HepG2 (cell line): ENCODE measurements around the gene SLC44A4. TPM values are rescaled to one million over a fixed set of nuclear protein-coding genes. Genes with fewer than 3 reads are reported as not detected.
"Not testable (repeated sequence)": the region's sequence is repeated elsewhere in the genome, so short reads cannot be mapped to it uniquely, and the experiment has no call there.

ENCODE experiments used
- ATAC-seq: fragments of 200-7000 bp; cut with Tn5 transposase; 3 replicates; pipeline ENCODE4 v1.9.1; 2020; ENCODE audit warnings: mild to moderate bottlenecking, moderate library complexity
- BruUV-seq: library from RNA; stranded (reverse); fragments of 400-500 nt; replicated peaks from 2 replicates; lab custom pipeline; 2021; lab: Mats Ljungman, UMichigan
- CTCF ChIA-PET: fragments of 300-600 bp; formaldehyde crosslinking; extraction: SDS; loops from one replicate; lab custom pipeline; 2021; ENCODE audit warnings: low total read pairs, inconsistent platforms, low intra/inter-chr PET ratio; lab: Yijun Ruan, JAX
- POLR2A ChIA-PET: fragments of 350-600 bp; sonication (Branson Sonifier 250); formaldehyde crosslinking; loops from one replicate; lab custom pipeline; 2020; ENCODE audit warnings: antibody characterized with exemption, inconsistent platforms; lab: Yijun Ruan, JAX
- DNase-seq: peaks from one replicate; pipeline ENCODE4 v3.0.0-alpha.2; 2015; ENCODE audit warnings: low spot score
- FAIRE-seq: peaks from 3 replicates; lab custom pipeline; 2011; peaks lifted over from hg19 to GRCh38; lab: Jason Lieb, UNC
- H2AFZ ChIP-seq: one replicate; pipeline ENCODE4 v1.6.1; 2011; ENCODE audit warnings: low read length, inconsistent platforms
- H3K27ac ChIP-seq: fragments of 300-600 bp; 3 replicates; pipeline ENCODE4 v1.8.0; 2011; ENCODE audit warnings: mixed run types, mild to moderate bottlenecking, mixed read lengths, low read length, inconsistent platforms; ENCODE audit not compliant: insufficient read depth; ENCODE audit errors: extremely low read length
- H3K27me3 ChIP-seq, 2 experiments: fragments of 200-600 bp in 1 of 2; 2 replicates in 1 of 2; 3 replicates in 1 of 2; pipeline versions ENCODE4 v1.6.0 to v1.8.0; 2011; ENCODE audit warnings: low read length in 2 of 2, mild to moderate bottlenecking in 2 of 2, moderate library complexity in 2 of 2, inconsistent platforms in 1 of 2; ENCODE audit not compliant: insufficient read depth in 2 of 2, control insufficient read depth in 1 of 2
- H3K36me3 ChIP-seq, 2 experiments: fragments of 200-600 bp in 1 of 2; replicated peaks in 1 of 2; 2 replicates in 1 of 2; 3 replicates in 1 of 2; pipeline versions ENCODE4 v1.5.1 to v1.8.0; 2011; ENCODE audit warnings: low read length in 2 of 2, inconsistent platforms in 1 of 2; ENCODE audit not compliant: insufficient read depth in 2 of 2, control insufficient read depth in 1 of 2
- H3K4me1 ChIP-seq: 2 replicates; pipeline ENCODE4 v1.5.1; 2012; ENCODE audit warnings: low read length, inconsistent platforms; ENCODE audit not compliant: insufficient read depth
- H3K4me2 ChIP-seq: 2 replicates; pipeline ENCODE4 v1.6.0; 2011; ENCODE audit warnings: low read depth, low read length, inconsistent platforms
- H3K4me3 ChIP-seq, 3 experiments: fragments of 200-600 bp in 1 of 3; sonication (generic), shearing (Covaris generic) in 1 of 3; replicated peaks in 1 of 3; 2 replicates each; pipeline ENCODE4 v1.5.1; 2011 to 2016; ENCODE audit warnings: low read length in 3 of 3, inconsistent platforms in 2 of 3, low read depth in 2 of 3, mild to moderate bottlenecking in 2 of 3, control low read depth in 1 of 3, mixed read lengths in 1 of 3; ENCODE audit not compliant: insufficient read depth in 1 of 3
- H3K79me2 ChIP-seq: one replicate; pipeline ENCODE4 v1.6.1; 2011; ENCODE audit warnings: low read length, inconsistent platforms; ENCODE audit not compliant: insufficient read depth
- H3K9ac ChIP-seq: 2 replicates; pipeline ENCODE4 v1.6.0; 2011; ENCODE audit warnings: mild to moderate bottlenecking, low read depth, low read length, inconsistent platforms; ENCODE audit not compliant: insufficient read depth
- H3K9me3 ChIP-seq: 2 replicates; pipeline ENCODE4 v1.5.1; 2012; ENCODE audit warnings: mild to moderate bottlenecking, low read length
- H4K20me1 ChIP-seq: 2 replicates; pipeline ENCODE4 v1.6.0; 2011; ENCODE audit warnings: inconsistent platforms, mild to moderate bottlenecking, low read length, moderate library complexity; ENCODE audit not compliant: insufficient read depth
- FOXP1 ChIP-seq, 2 experiments: fragments of 450-650 bp in 1 of 2; IDR thresholded peaks; 2 replicates each; pipeline ENCODE4 v1.6.1; 2017 to 2018; ENCODE audit warnings: antibody characterized with exemption in 1 of 2
- FOXP4 ChIP-seq: sonication (generic); formaldehyde crosslinking; IDR thresholded peaks from 2 replicates; pipeline ENCODE4 v1.4.0; 2020; ENCODE audit warnings: missing genetic modification reagents
- ZNF121 ChIP-seq: sonication (generic); formaldehyde crosslinking; IDR thresholded peaks from 2 replicates; pipeline ENCODE4 v1.5.0; 2020; ENCODE audit warnings: mild to moderate bottlenecking, missing genetic modification reagents
- WGBS: methylation state at CpG from one replicate; pipeline ENCODE4 v1.1.6; 2017; ENCODE audit warnings: low lambda C conversion rate; 5-methylcytosine and 5-hydroxymethylcytosine counted together
- in situ Hi-C: cut with HindIII; loops from 2 replicates; pipeline ENCODE4 v1.10.0; 2017; ENCODE audit warnings: low pct_unique_long_range_greater_than_20kb; ENCODE audit not compliant: extremely low pct_ligation_motif_present
- intact Hi-C: fragments of 100-400 bp; cut with micrococcal nuclease; formaldehyde crosslinking; loops from one replicate; pipeline ENCODE4 v1.10.0; 2022; ENCODE audit not compliant: unreplicated experiment
- polyA plus RNA-seq, 8 experiments: library from polyadenylated mRNA; depleted of rRNA in 3 of 8; stranded (reverse) in 7 of 8; unstranded in 1 of 8; fragments of >200 nt; fragmentation: Illumina TruSeq in 4 of 8; extraction: Trizol in 4 of 8; gene quantifications; 2 replicates each; pipeline versions ENCODE4 v1.2.1 to v1.2.3, GENCODE V29; 2011 to 2016; ENCODE audit warnings: low read depth in 4 of 8, missing spikeins in 1 of 8, mixed read lengths in 1 of 8; ENCODE audit not compliant: insufficient read depth in 1 of 8
- total RNA-seq, 5 experiments: library from RNA; depleted of rRNA; stranded (reverse); fragments of >200 nt; fragmentation: Illumina TruSeq; extraction: Trizol; gene quantifications; 2 replicates each; pipeline ENCODE4 v1.2.3, GENCODE V29; 2016; ENCODE audit warnings: low read depth in 1 of 5

SLC44A4 gene
- total and polyA plus RNA-seq, 2 of the 13 experiments (the other 11 are each of a cell fraction or from before 2014, with no cell fraction given) = 3.5 to 5.9 TPM

DNA sequence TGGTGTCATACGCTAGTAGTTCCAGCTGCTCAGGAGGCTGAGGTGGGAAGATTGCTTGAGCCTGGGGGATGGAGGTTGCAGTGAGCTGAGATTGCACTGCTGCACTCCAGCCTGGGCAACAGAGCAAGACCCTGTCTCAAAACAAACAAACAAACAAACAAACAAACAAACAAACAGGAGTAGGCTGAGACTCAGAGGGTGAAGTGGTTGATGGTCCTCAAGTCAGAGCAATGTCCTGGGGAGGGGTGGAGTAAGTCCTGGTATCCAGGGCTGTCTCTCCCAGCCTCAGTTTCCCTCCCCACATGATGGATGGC lies 10.2 kb downstream of the SLC44A4 start:
- CTCF ChIA-PET, intact Hi-C loops: not testable (repeated sequence)
- POLR2A ChIA-PET = interaction anchor here (1.0 to 1.1 kb wide), 2 partner anchors 9 to 77 kb away, joined by 3 read pairs; partner anchors contain the start of gene CFB

More for the DNA sequence above, 10.2 kb downstream of the SLC44A4 start:
- BruUV-seq; FAIRE-seq; H2AFZ ChIP-seq; H3K27ac ChIP-seq; H3K27me3 ChIP-seq; H3K9me3 ChIP-seq; H3K9ac ChIP-seq; H3K4me3 ChIP-seq; in situ Hi-C loops; H3K36me3 ChIP-seq; H3K4me2 ChIP-seq; DNase-seq; H4K20me1 ChIP-seq; TF ChIP-seq FOXP1 (CRISPR knock-in tag; IDR thresholded peaks at IDR 0.05): not testable (repeated sequence)
- peaks cover 10% of the 10 kb centered on the region for H3K79me2 ChIP-seq
- H3K4me1 ChIP-seq = peaks cover 58% of the 10 kb centered on the region
- WGBS = 92% methylated on average over 1 of the region's 1 CpG
- TF ChIP-seq FOXP4 (CRISPR knock-in tag) (peak; percentile 24; the same call in 1 of the 2 replicates), FOXP1 (IDR thresholded peaks at IDR 0.05) (0 out of 2 replicates have a peak, but pooled peaks have one; percentile 11), ZNF121 (peak; percentile 65; the same call in 1 of the 2 replicates)
- TF ChIP-seq, all 625 proteins: peak for 3; not testable (repeated sequence) for 622
- not testable (repeated sequence) for ATAC-seq
